NAMALWA (cell line): ENCODE results near the gene FMNL3.

Experiments used
- DNase-seq: peaks from one replicate; pipeline ENCODE4 v3.0.0-alpha.2; 2015; ENCODE audit warnings: low spot score

The FMNL3 gene

GRCh38 chr12:49599961-49600360 is 107.2 kb downstream of the FMNL3 start:
- DNase-seq, result no peak

GRCh38 chr12:49598527-49598926 is 108.7 kb downstream of the FMNL3 start:
- DNase-seq, result no peak

- DNase-seq, result no peak
These were observed 118.3 kb downstream of the FMNL3 start for GRCh38 chr12:49588721-49589516.

- DNase-seq, result no peak
These were observed 118.9 kb downstream of the FMNL3 start for GRCh38 chr12:49588281-49588680.

- no peak for DNase-seq
These were observed 119.9 kb downstream of the FMNL3 start for GRCh38 chr12:49587174-49587908.
